Measurements from ENCODE around the gene CMPK2. TPM values are rescaled to one million over a fixed set of nuclear protein-coding genes. Genes with fewer than 3 reads are reported as not detected.
A peak's percentile ranks its signal among the peaks of the same experiment; 100 is the strongest.

Gene CMPK2
- total and polyA plus RNA-seq, 10 of the 15 experiments (the other 5 are each of a cell fraction or from before 2014, with no cell fraction given): 0.50 to 5.6 (median 3.2) TPM

- no peaks in the 10 kb centered on the region for H4K20me1 ChIP-seq (ENCODE audit: control insufficient read depth, insufficient read depth)
- in situ Hi-C loops (cut with MboI) (no loop called here), intact Hi-C loops (cut with micrococcal nuclease; ENCODE audit: unreplicated experiment) (no loop called here)
- ChIA-PET POLR2A (no interaction called here), SMC1A (ENCODE audit: uncharacterized antibody, unreplicated experiment) (no interaction called here), RAD21 (ENCODE audit: unreplicated experiment) (no interaction called here), CTCF (no interaction called here)
- no peak overlapping the region for H3K4me3 ChIP-seq
- H3K79me2 ChIP-seq (ENCODE audit: control insufficient read depth, insufficient read depth, low read length): no peaks in the 10 kb centered on the region
- ATAC-seq (no peak), FAIRE-seq (no peak), DNase-seq (ENCODE audit: low read depth, low spot score) (no peak)
- H3K27me3 ChIP-seq (replicated peaks in 1 of 2; ENCODE audit: control insufficient read depth in 2 of 2, insufficient read depth in 2 of 2, low read length in 1 of 2): peaks cover 0 to 2% of the 10 kb centered on the region in 2 experiments; a peak in 1 of 4 replicates
- no peak overlapping the region for H3K4me2 ChIP-seq (ENCODE audit: control insufficient read depth, insufficient read depth)
- no peaks in the 10 kb centered on the region for H3K36me3 ChIP-seq (ENCODE audit: control insufficient read depth in 2 of 2, insufficient read depth in 2 of 2, low read length in 1 of 2)
- TF ChIP-seq NRF1 (conservative IDR thresholded peaks at IDR 0.05; ENCODE audit: low read depth, low read length): no peak
- TF ChIP-seq JUNB (IDR thresholded peaks at IDR 0.05): no peak
- TF ChIP-seq NR2F1 (conservative IDR thresholded peaks at IDR 0.05): no peak
- TF ChIP-seq SREBF1 (IDR thresholded peaks at IDR 0.05; ENCODE audit: low read length): no peak
- TF ChIP-seq POLR2AphosphoS2 (IDR thresholded peaks at IDR 0.05; ENCODE audit: low read depth, low read length): no peak
- TF ChIP-seq BCL11A (IDR thresholded peaks at IDR 0.05; ENCODE audit: low read depth, low read length): no peak
- H3K9me3 ChIP-seq (replicated peaks; ENCODE audit: control insufficient read depth, insufficient read depth, low read length): no peaks in the 10 kb centered on the region
- no peak overlapping the region for H2AFZ ChIP-seq (ENCODE audit: control insufficient read depth, low read depth, low read length)
- 0% methylated on average over 6 of the region's 6 CpGs for WGBS (ENCODE audit: insufficient coverage, insufficient replicate concordance, low lambda C conversion rate, missing lambda C conversion rate)
- BruUV-seq (replicated peaks): no TSS peak
- no peak overlapping the region for H3K27ac ChIP-seq (ENCODE audit: control insufficient read depth, insufficient read depth)
- no peaks in the 10 kb centered on the region for H3K4me1 ChIP-seq (ENCODE audit: control insufficient read depth, insufficient read depth, low read length)
- no peak overlapping the region for H3K9ac ChIP-seq (ENCODE audit: control insufficient read depth, insufficient read depth, low read length)
Observed at GRCh38 chr2:6810961-6811360, 54.7 kb downstream of the CMPK2 start.

- SMC1A ChIA-PET (ENCODE audit: uncharacterized antibody, unreplicated experiment): interaction anchor here (0.7 kb wide), 1 partner anchor 24 kb away, joined by 3 read pairs; no protein-coding TSS in a partner anchor
Observed at GRCh38 chr2:6808426-6808825, 57.3 kb downstream of the CMPK2 start.

More at GRCh38 chr2:6808426-6808825, 57.3 kb downstream of the CMPK2 start:
- ChIA-PET RAD21 (ENCODE audit: unreplicated experiment) (no interaction called here), POLR2A (no interaction called here), CTCF (no interaction called here)
- intact Hi-C loops (cut with micrococcal nuclease; ENCODE audit: unreplicated experiment) (no loop called here), in situ Hi-C loops (cut with MboI) (no loop called here)
- WGBS (ENCODE audit: insufficient coverage, insufficient replicate concordance, low lambda C conversion rate, missing lambda C conversion rate): 4% methylated on average over 1 of the region's 1 CpG
- H3K27me3 ChIP-seq (replicated peaks in 1 of 2; ENCODE audit: control insufficient read depth in 2 of 2, insufficient read depth in 2 of 2, low read length in 1 of 2): peaks cover 0 to 2% of the 10 kb centered on the region in 2 experiments; a peak in 1 of 4 replicates
- no peaks in the 10 kb centered on the region for H3K36me3 ChIP-seq (ENCODE audit: control insufficient read depth in 2 of 2, insufficient read depth in 2 of 2, low read length in 1 of 2)
- no peaks in the 10 kb centered on the region for H3K9me3 ChIP-seq (replicated peaks; ENCODE audit: control insufficient read depth, insufficient read depth, low read length)
- ATAC-seq (peak; percentile 42), DNase-seq (ENCODE audit: low read depth, low spot score) (no peak), FAIRE-seq (no peak)
- H3K4me3 ChIP-seq: no peak overlapping the region
- H3K79me2 ChIP-seq (ENCODE audit: control insufficient read depth, insufficient read depth, low read length): no peaks in the 10 kb centered on the region
- no peak overlapping the region for H3K27ac ChIP-seq (ENCODE audit: control insufficient read depth, insufficient read depth)
- TF ChIP-seq NFXL1 (IDR thresholded peaks at IDR 0.05; ENCODE audit: borderline replicate concordance): no peak
- no peak for TF ChIP-seq HDGF (IDR thresholded peaks at IDR 0.05)
- TF ChIP-seq TCF7 (IDR thresholded peaks at IDR 0.05; ENCODE audit: borderline replicate concordance): no peak
- no peak for TF ChIP-seq NR2C2 (IDR thresholded peaks at IDR 0.05; ENCODE audit: borderline replicate concordance, control insufficient read depth, insufficient read length, low read depth)
- TF ChIP-seq CREM (IDR thresholded peaks at IDR 0.05; ENCODE audit: low read depth): no peak
- H3K4me1 ChIP-seq (ENCODE audit: control insufficient read depth, insufficient read depth, low read length): no peaks in the 10 kb centered on the region
- no peak overlapping the region for H2AFZ ChIP-seq (ENCODE audit: control insufficient read depth, low read depth, low read length)
- BruUV-seq (replicated peaks): no TSS peak
- H3K4me2 ChIP-seq (ENCODE audit: control insufficient read depth, insufficient read depth): no peak overlapping the region
- no peak overlapping the region for H3K9ac ChIP-seq (ENCODE audit: control insufficient read depth, insufficient read depth, low read length)
- no peaks in the 10 kb centered on the region for H4K20me1 ChIP-seq (ENCODE audit: control insufficient read depth, insufficient read depth)

All from GM12878 (cell line).